HepG2 (cell line): ENCODE results near the gene COL27A1. TPM values are rescaled to one million over a fixed set of nuclear protein-coding genes. Genes with fewer than 3 reads are reported as not detected.

ENCODE experiments used
- ADNP ChIP-seq: sonication (generic); formaldehyde crosslinking; IDR thresholded peaks from 2 replicates; pipeline ENCODE4 v1.4.0; 2020; ENCODE audit warnings: missing genetic modification reagents
- ARID2 ChIP-seq: sonication (generic); formaldehyde crosslinking; IDR thresholded peaks from 2 replicates; pipeline ENCODE4 v1.8.1; 2022; ENCODE audit warnings: mild to moderate bottlenecking, missing genetic modification reagents, borderline replicate concordance
- DR1 ChIP-seq: sonication (generic); formaldehyde crosslinking; IDR thresholded peaks from 2 replicates; pipeline ENCODE4 v1.8.0; 2021; ENCODE audit warnings: mild to moderate bottlenecking, missing genetic modification reagents, inconsistent platforms
- E2F2 ChIP-seq: sonication (generic); formaldehyde crosslinking; IDR thresholded peaks from 2 replicates; pipeline ENCODE4 v1.4.0; 2020; ENCODE audit warnings: missing genetic modification reagents, borderline replicate concordance
- HINFP ChIP-seq: sonication (generic); formaldehyde crosslinking; IDR thresholded peaks from 2 replicates; pipeline ENCODE4 v1.4.0; 2020; ENCODE audit warnings: low read depth, mild to moderate bottlenecking, missing genetic modification reagents
- KIAA2018 ChIP-seq: sonication (generic); formaldehyde crosslinking; IDR thresholded peaks from 2 replicates; pipeline ENCODE4 v1.5.0; 2020; ENCODE audit warnings: mild to moderate bottlenecking, missing genetic modification reagents, borderline replicate concordance
- MATR3 ChIP-seq: sonication (generic); formaldehyde crosslinking; IDR thresholded peaks from 2 replicates; pipeline ENCODE4 v1.4.0; 2020; ENCODE audit warnings: missing genetic modification reagents
- PATZ1 ChIP-seq: sonication (generic); formaldehyde crosslinking; IDR thresholded peaks from 2 replicates; pipeline ENCODE4 v1.4.0; 2020; ENCODE audit warnings: missing genetic modification reagents
- SALL1 ChIP-seq: sonication (generic); formaldehyde crosslinking; IDR thresholded peaks from 2 replicates; pipeline ENCODE4 v1.8.0; 2022; ENCODE audit warnings: mild to moderate bottlenecking, missing genetic modification reagents
- ZFX ChIP-seq: sonication (generic); formaldehyde crosslinking; IDR thresholded peaks from 2 replicates; pipeline ENCODE4 v1.4.0; 2020; ENCODE audit warnings: mild to moderate bottlenecking, low read depth, missing genetic modification reagents, moderate library complexity
- ZNF362 ChIP-seq: sonication (generic); formaldehyde crosslinking; IDR thresholded peaks from 2 replicates; pipeline ENCODE4 v1.4.0; 2020; ENCODE audit warnings: missing genetic modification reagents, mild to moderate bottlenecking, borderline replicate concordance
- ZNF782 ChIP-seq: sonication (generic); formaldehyde crosslinking; IDR thresholded peaks from 2 replicates; pipeline ENCODE4 v1.4.0; 2020; ENCODE audit warnings: missing genetic modification reagents, mild to moderate bottlenecking, borderline replicate concordance
- ZNF878 ChIP-seq: sonication (generic); formaldehyde crosslinking; IDR thresholded peaks from 2 replicates; pipeline ENCODE4 v1.8.1; 2023; ENCODE audit warnings: mild to moderate bottlenecking, missing genetic modification reagents, moderate library complexity
- polyA plus RNA-seq, 8 experiments: library from polyadenylated mRNA; depleted of rRNA in 3 of 8; stranded (reverse) in 7 of 8; unstranded in 1 of 8; fragments of >200 nt; fragmentation: Illumina TruSeq in 4 of 8; extraction: Trizol in 4 of 8; gene quantifications; 2 replicates each; pipeline versions ENCODE4 v1.2.1 to v1.2.3, GENCODE V29; 2011 to 2016; ENCODE audit warnings: low read depth in 4 of 8, missing spikeins in 1 of 8, mixed read lengths in 1 of 8; ENCODE audit not compliant: insufficient read depth in 1 of 8
- total RNA-seq, 5 experiments: library from RNA; depleted of rRNA; stranded (reverse); fragments of >200 nt; fragmentation: Illumina TruSeq; extraction: Trizol; gene quantifications; 2 replicates each; pipeline ENCODE4 v1.2.3, GENCODE V29; 2016; ENCODE audit warnings: low read depth in 1 of 5

COL27A1 gene
- total and polyA plus RNA-seq, 2 of the 13 experiments (the other 11 are each of a cell fraction or from before 2014, with no cell fraction given), result 71.3 to 89.1 TPM

- TF ChIP-seq ZNF362 (CRISPR knock-in tag) (no peak), DR1 (CRISPR knock-in tag) (no peak), MATR3 (CRISPR knock-in tag) (no peak), PATZ1 (CRISPR knock-in tag) (peak; percentile 93), E2F2 (CRISPR knock-in tag) (no peak), ZFX (CRISPR knock-in tag) (peak; percentile 66), ADNP (CRISPR knock-in tag) (peak; percentile 78), ZNF878 (no peak), HINFP (CRISPR knock-in tag) (no peak), SALL1 (CRISPR knock-in tag) (peak; percentile 64), ZNF782 (CRISPR knock-in tag) (no peak), ARID2 (no peak), KIAA2018 (no peak)
These were observed 35.8 kb upstream of the COL27A1 start (continued) for GRCh38 chr9:114119242-114120191.
